ENCODE data around the gene HOXB8.

Gene HOXB8

GRCh38 chr17:48567209-48567608, 47.9 kb downstream of the HOXB8 start:
- DNase-seq: no peak

- no peak for DNase-seq
Measured at GRCh38 chr17:48566717-48567116, 48.4 kb downstream of the HOXB8 start.

- DNase-seq: no peak
Measured at GRCh38 chr17:48565925-48566710, 49.0 kb downstream of the HOXB8 start.

- no peak for DNase-seq
Measured at GRCh38 chr17:48565022-48565554, 50.0 kb downstream of the HOXB8 start.

- DNase-seq: no peak
Measured at GRCh38 chr17:48564188-48565021, 50.7 kb downstream of the HOXB8 start.

- DNase-seq: no peak
Measured at GRCh38 chr17:48563867-48564187, 51.3 kb downstream of the HOXB8 start.

GRCh38 chr17:48563385-48563838, 51.7 kb downstream of the HOXB8 start:
- DNase-seq: no peak

- DNase-seq: no peak
Measured at GRCh38 chr17:48562934-48563333, 52.2 kb downstream of the HOXB8 start.
